CD4-positive, alpha-beta T cell (primary cell): Measurements from ENCODE around the gene HMGCS2. TPM values are rescaled to one million over a fixed set of nuclear protein-coding genes. Genes with fewer than 3 reads are reported as not detected.

Experiments used
- ATAC-seq: fragments of 200-7000 bp; cut with Tn5 transposase; one replicate; pipeline ENCODE4 v1.10.0; 2022; ENCODE audit warnings: mild to moderate bottlenecking; ENCODE audit not compliant: poor library complexity
- CTCF ChIA-PET: fragments of 350-600 bp; sonication (Branson Sonifier 250); formaldehyde crosslinking; loops from one replicate; lab custom pipeline; 2021; ENCODE audit warnings: antibody characterized with exemption, inconsistent platforms; lab: Charles Lee
- POLR2A ChIA-PET: fragments of 350-600 bp; sonication (Branson Sonifier 250); formaldehyde crosslinking; loops from one replicate; lab custom pipeline; 2021; ENCODE audit warnings: antibody characterized with exemption, inconsistent platforms; lab: Charles Lee
- DNase-seq, 14 experiments: peaks; one replicate each; pipeline ENCODE4 v3.0.0-alpha.2; 2013 to 2020; ENCODE audit warnings: mixed read lengths in 2 of 14
- H3K27ac ChIP-seq, 2 donors: one replicate each; pipeline versions ENCODE4 v1.5.1 to v1.7.0; 2013; ENCODE audit warnings: low read length in 2 of 2, low read depth in 1 of 2, mild to moderate bottlenecking in 1 of 2
- H3K27me3 ChIP-seq, 2 experiments: 1 replicate in 1 of 2; 2 replicates in 1 of 2; pipeline versions ENCODE4 v1.6.1 to v1.7.0; 2013; ENCODE audit warnings: low read length in 2 of 2, control low read depth in 1 of 2, mild to moderate bottlenecking in 1 of 2, moderate library complexity in 1 of 2; ENCODE audit not compliant: insufficient read depth in 2 of 2, control insufficient read depth in 1 of 2
- H3K36me3 ChIP-seq: one replicate; pipeline ENCODE4 v1.6.1; 2013; ENCODE audit warnings: low read length, control low read depth; ENCODE audit not compliant: insufficient read depth
- H3K4me1 ChIP-seq: one replicate; pipeline ENCODE4 v1.6.1; 2013; ENCODE audit warnings: low read length, control low read depth; ENCODE audit not compliant: insufficient read depth
- H3K4me3 ChIP-seq: one replicate; pipeline ENCODE4 v1.5.1; 2013; ENCODE audit warnings: mild to moderate bottlenecking, low read length, moderate library complexity
- H3K9me3 ChIP-seq, 2 experiments: 1 replicate in 1 of 2; 2 replicates in 1 of 2; pipeline versions ENCODE4 v1.6.1 to v1.7.0; 2013; ENCODE audit warnings: low read length in 2 of 2, mild to moderate bottlenecking in 2 of 2, control low read depth in 1 of 2, moderate library complexity in 1 of 2; ENCODE audit not compliant: control insufficient read depth in 1 of 2, insufficient read depth in 1 of 2
- H3K27ac Mint-ChIP-seq: one replicate; pipeline ENCODE4 v1.8.0; 2020; ENCODE audit warnings: mixed read lengths
- H3K27me3 Mint-ChIP-seq: one replicate; pipeline ENCODE4 v1.8.0; 2021; ENCODE audit warnings: mixed read lengths
- H3K36me3 Mint-ChIP-seq: one replicate; pipeline ENCODE4 v1.8.0; 2021; ENCODE audit warnings: low read depth, mixed read lengths
- H3K4me1 Mint-ChIP-seq: one replicate; pipeline ENCODE4 v1.8.0; 2021; ENCODE audit warnings: low read depth, mixed read lengths
- H3K4me3 Mint-ChIP-seq: one replicate; pipeline ENCODE4 v1.8.0; 2020; ENCODE audit warnings: mild to moderate bottlenecking, mixed read lengths
- H3K9me3 Mint-ChIP-seq: one replicate; pipeline ENCODE4 v1.8.0; 2020; ENCODE audit warnings: mixed read lengths
- intact Hi-C, 2 experiments: fragments of 100-400 bp; cut with DNase I in 1 of 2; cut with micrococcal nuclease in 1 of 2; formaldehyde crosslinking; loops; one replicate each; pipeline versions ENCODE4 v1.15.1 to v1.9.0; 2023 to 2025; cut with DNase I, micrococcal nuclease
- total RNA-seq, 174 experiments: library from RNA in 2 of 174; stranded (reverse) in 2 of 174; gene quantifications; one replicate each; pipeline ENCODE4 v1.2.3 and lab custom pipeline; 2021 to 2026
- TF ChIP-seq, protein P1 (sequence below): fragments of 200-600 bp; IDR thresholded peaks from one replicate; pipeline ENCODE4 v1.8.0; 2022; ENCODE audit warnings: antibody characterized with exemption, mild to moderate bottlenecking

Gene HMGCS2
- total RNA-seq, 2 experiments from 2014 or later = not detected

- Histone ChIP-seq H3K27me3 (peaks cover 0 to 5% of the 10 kb centered on the region in 2 experiments), H3K9me3 (no peaks in the 10 kb centered on the region), H3K4me1 (no peaks in the 10 kb centered on the region), H3K4me3 (no peak overlapping the region), H3K36me3 (no peaks in the 10 kb centered on the region), H3K27ac (no peak overlapping the region)
- Mint-ChIP-seq H3K4me3 (no peak overlapping the region), H3K27me3 (peaks cover 13% of the 10 kb centered on the region), H3K36me3 (no peaks in the 10 kb centered on the region), H3K27ac (no peak overlapping the region), H3K4me1 (no peaks in the 10 kb centered on the region), H3K9me3 (no peaks in the 10 kb centered on the region)
- intact Hi-C loops = loop anchor here in 1 of 2 experiments (5.0 kb wide), 1 partner anchor 40 kb away; no protein-coding TSS in a partner anchor
- TF ChIP-seq, protein P1, sequence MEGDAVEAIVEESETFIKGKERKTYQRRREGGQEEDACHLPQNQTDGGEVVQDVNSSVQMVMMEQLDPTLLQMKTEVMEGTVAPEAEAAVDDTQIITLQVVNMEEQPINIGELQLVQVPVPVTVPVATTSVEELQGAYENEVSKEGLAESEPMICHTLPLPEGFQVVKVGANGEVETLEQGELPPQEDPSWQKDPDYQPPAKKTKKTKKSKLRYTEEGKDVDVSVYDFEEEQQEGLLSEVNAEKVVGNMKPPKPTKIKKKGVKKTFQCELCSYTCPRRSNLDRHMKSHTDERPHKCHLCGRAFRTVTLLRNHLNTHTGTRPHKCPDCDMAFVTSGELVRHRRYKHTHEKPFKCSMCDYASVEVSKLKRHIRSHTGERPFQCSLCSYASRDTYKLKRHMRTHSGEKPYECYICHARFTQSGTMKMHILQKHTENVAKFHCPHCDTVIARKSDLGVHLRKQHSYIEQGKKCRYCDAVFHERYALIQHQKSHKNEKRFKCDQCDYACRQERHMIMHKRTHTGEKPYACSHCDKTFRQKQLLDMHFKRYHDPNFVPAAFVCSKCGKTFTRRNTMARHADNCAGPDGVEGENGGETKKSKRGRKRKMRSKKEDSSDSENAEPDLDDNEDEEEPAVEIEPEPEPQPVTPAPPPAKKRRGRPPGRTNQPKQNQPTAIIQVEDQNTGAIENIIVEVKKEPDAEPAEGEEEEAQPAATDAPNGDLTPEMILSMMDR = no peak
- ATAC-seq = no peak
- CTCF ChIA-PET = no interaction called here
- POLR2A ChIA-PET = no interaction called here
- no peak for DNase-seq
These were observed 16.1 kb downstream of the HMGCS2 start for GRCh38 chr1:119752592-119752991.

DNA sequence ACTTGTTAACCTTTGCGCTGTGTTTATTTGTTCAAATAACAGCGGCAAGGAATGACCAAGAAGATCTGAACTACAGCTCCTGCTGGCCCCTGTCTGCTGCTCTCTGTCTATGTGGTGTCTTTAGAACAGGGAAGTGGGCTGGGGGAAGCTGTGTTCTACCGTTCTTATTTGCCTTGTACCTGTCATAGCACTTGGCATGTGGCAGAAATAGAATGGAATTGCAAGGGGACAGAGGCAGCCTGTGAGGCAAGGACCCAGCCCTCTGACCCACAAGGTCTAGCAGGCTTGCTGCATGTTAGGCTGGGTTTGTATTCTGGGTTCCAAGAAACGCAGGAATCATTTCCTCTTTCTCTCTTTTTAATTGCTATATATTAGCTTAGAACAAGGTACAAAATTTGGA lies 20.7 kb downstream of the HMGCS2 start:
- no peaks in the 10 kb centered on the region for H3K9me3 ChIP-seq
- Mint-ChIP-seq H3K9me3 (no peaks in the 10 kb centered on the region), H3K4me3 (no peak overlapping the region), H3K36me3 (no peaks in the 10 kb centered on the region), H3K27ac (no peak overlapping the region), H3K27me3 (peaks cover 6% of the 10 kb centered on the region), H3K4me1 (no peaks in the 10 kb centered on the region)
- DNase-seq (no peak), ATAC-seq (no peak)
- CTCF ChIA-PET = interaction anchor here (0.7 kb wide), 1 partner anchor 1797 kb away, joined by 3 read pairs; no protein-coding TSS in a partner anchor
- no peaks in the 10 kb centered on the region for H3K36me3 ChIP-seq
- intact Hi-C loops = no loop called here
- H3K27me3 ChIP-seq = no peaks in the 10 kb centered on the region
- TF ChIP-seq, protein P1 = no peak
- peaks cover 6% of the 10 kb centered on the region for H3K4me1 ChIP-seq
- H3K27ac ChIP-seq = no peak overlapping the region
- POLR2A ChIA-PET = no interaction called here
- no peak overlapping the region for H3K4me3 ChIP-seq

DNA sequence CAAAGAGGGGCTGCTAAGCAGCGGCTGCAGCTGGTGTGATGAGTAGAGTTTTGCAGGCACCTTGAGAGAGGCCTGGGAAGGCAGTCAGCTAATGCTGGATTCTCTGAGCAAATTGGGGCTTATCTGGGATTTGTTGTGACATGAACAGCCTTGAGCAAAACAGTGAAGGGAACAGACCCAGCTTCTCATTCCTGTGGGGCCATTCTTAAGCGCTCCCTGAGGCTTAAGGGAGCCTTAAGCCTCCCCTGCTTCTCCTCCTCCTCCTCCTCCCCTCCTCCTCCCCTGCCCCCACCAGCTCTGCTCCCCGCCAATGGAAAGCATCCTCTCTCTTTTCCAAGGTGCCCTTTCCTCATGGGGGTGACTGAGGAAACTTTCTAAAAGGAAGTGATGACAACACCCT lies 21.3 kb downstream of the HMGCS2 start:
- H3K9me3 ChIP-seq = no peaks in the 10 kb centered on the region
- no peaks in the 10 kb centered on the region for H3K36me3 ChIP-seq
- H3K4me1 ChIP-seq = peaks cover 6% of the 10 kb centered on the region
- TF ChIP-seq, protein P1 = no peak
- CTCF ChIA-PET = no interaction called here
- H3K4me3 ChIP-seq = no peak overlapping the region
- intact Hi-C loops = no loop called here
- no peak overlapping the region for H3K27ac Mint-ChIP-seq
- POLR2A ChIA-PET = no interaction called here
- H3K4me1 Mint-ChIP-seq = no peaks in the 10 kb centered on the region
- ATAC-seq (no peak), DNase-seq (no peak)
- H3K4me3 Mint-ChIP-seq = no peak overlapping the region
- H3K27ac ChIP-seq = no peak overlapping the region
- H3K36me3 Mint-ChIP-seq = no peaks in the 10 kb centered on the region
- H3K27me3 ChIP-seq = no peaks in the 10 kb centered on the region
- peaks cover 3% of the 10 kb centered on the region for H3K27me3 Mint-ChIP-seq
- no peaks in the 10 kb centered on the region for H3K9me3 Mint-ChIP-seq
